H1 (cell line): Measurements from ENCODE around the gene CDH22. TPM values are rescaled to one million over a fixed set of nuclear protein-coding genes. Genes with fewer than 3 reads are reported as not detected.

ENCODE experiments used
- CTCF ChIA-PET: fragments of 300-600 bp; sonication (Branson Sonifier 250); formaldehyde crosslinking; loops from one replicate; lab custom pipeline; 2021; ENCODE audit not compliant: partially characterized antibody; lab: Charles Lee
- POLR2A ChIA-PET: fragments of 300-600 bp; sonication (Branson Sonifier 250); formaldehyde crosslinking; loops from one replicate; lab custom pipeline; 2021; ENCODE audit warnings: inconsistent platforms; ENCODE audit not compliant: partially characterized antibody; lab: Charles Lee
- DNase-seq, 2 experiments: peaks; one replicate each; pipeline versions ENCODE4 v3.0.0 to v3.0.0-alpha.2; 2010 to 2022; ENCODE audit warnings: low spot score in 2 of 2, low read depth in 1 of 2, mixed read lengths in 1 of 2
- FAIRE-seq: peaks from 2 replicates; lab custom pipeline; 2011; peaks lifted over from hg19 to GRCh38; lab: Jason Lieb, UNC
- H2AFZ ChIP-seq: 2 replicates; pipeline ENCODE4 v1.8.1; 2012; ENCODE audit warnings: low read length, inconsistent platforms
- H2AK5ac ChIP-seq: 2 replicates; pipeline ENCODE4 v1.6.1; 2013; ENCODE audit warnings: low read depth, low read length
- H2BK120ac ChIP-seq: replicated peaks from 2 replicates; pipeline ENCODE3; 2013; ENCODE audit warnings: low read depth, low read length, inconsistent platforms
- H2BK12ac ChIP-seq: 2 replicates; pipeline ENCODE4 v1.6.1; 2013; ENCODE audit warnings: low read depth, low read length
- H2BK15ac ChIP-seq: 2 replicates; pipeline ENCODE4 v1.6.1; 2013; ENCODE audit warnings: low read length
- H2BK20ac ChIP-seq: 2 replicates; pipeline ENCODE4 v1.6.1; 2013; ENCODE audit warnings: low read length
- H2BK5ac ChIP-seq: 2 replicates; pipeline ENCODE4 v1.6.1; 2013; ENCODE audit warnings: low read depth, low read length
- H3K14ac ChIP-seq: 2 replicates; pipeline ENCODE4 v1.6.1; 2013; ENCODE audit warnings: inconsistent platforms; ENCODE audit not compliant: insufficient read length
- H3K18ac ChIP-seq: 2 replicates; pipeline ENCODE4 v1.6.1; 2013; ENCODE audit warnings: low read length; ENCODE audit errors: extremely low read depth
- H3K23ac ChIP-seq: 2 replicates; pipeline ENCODE4 v1.6.1; 2013; ENCODE audit warnings: inconsistent platforms; ENCODE audit not compliant: insufficient read length
- H3K23me2 ChIP-seq: 2 replicates; pipeline ENCODE4 v1.6.1; 2013; ENCODE audit warnings: low read depth, low read length
- H3K27ac ChIP-seq: 2 replicates; pipeline ENCODE4 v1.6.1; 2011; ENCODE audit warnings: low read depth, low read length, inconsistent platforms
- H3K27me3 ChIP-seq, 4 experiments: replicated peaks in 1 of 4; 1 replicate in 1 of 4; 2 replicates in 3 of 4; pipeline versions ENCODE4 v1.6.1 to v1.8.1; 2011 to 2013; ENCODE audit warnings: low read length in 3 of 4, mild to moderate bottlenecking in 3 of 4, inconsistent platforms in 2 of 4, mixed read lengths in 2 of 4, moderate library complexity in 1 of 4; ENCODE audit not compliant: control insufficient read depth in 3 of 4, insufficient read depth in 3 of 4; ENCODE audit errors: extremely low read depth in 1 of 4
- H3K36me3 ChIP-seq, 4 experiments: 2 replicates each; pipeline versions ENCODE4 v1.6.1 to v1.8.1; 2011 to 2013; ENCODE audit warnings: mild to moderate bottlenecking in 4 of 4, low read length in 3 of 4, moderate library complexity in 2 of 4, control low read depth in 1 of 4, inconsistent platforms in 1 of 4; ENCODE audit not compliant: insufficient read depth in 4 of 4, control insufficient read depth in 2 of 4
- H3K4ac ChIP-seq: replicated peaks from 2 replicates; pipeline ENCODE3; 2013; ENCODE audit warnings: low read length, low read depth, mixed read lengths, inconsistent platforms; ENCODE audit not compliant: insufficient read length
- H3K4me1 ChIP-seq, 4 experiments: replicated peaks in 1 of 4; 1 replicate in 1 of 4; 2 replicates in 3 of 4; pipeline versions ENCODE4 v1.6.1 to v1.8.1; 2011 to 2013; ENCODE audit warnings: low read length in 3 of 4, inconsistent platforms in 2 of 4, mixed read lengths in 1 of 4; ENCODE audit not compliant: insufficient read depth in 4 of 4, control insufficient read depth in 3 of 4
- H3K4me2 ChIP-seq, 2 experiments: 2 replicates each; pipeline versions ENCODE4 v1.6.1 to v1.8.1; 2011 to 2013; ENCODE audit warnings: low read depth in 2 of 2, low read length in 2 of 2, control low read depth in 1 of 2, inconsistent platforms in 1 of 2, mild to moderate bottlenecking in 1 of 2; ENCODE audit not compliant: insufficient read depth in 1 of 2
- H3K4me3 ChIP-seq, 4 experiments: fragments of 200-600, 300-600 bp in 1 of 4; sonication (generic), shearing (Covaris generic), sonication (Bioruptor Twin) in 1 of 4; 2 replicates each; pipeline versions ENCODE4 v1.5.1 to v1.8.1; 2011 to 2016; ENCODE audit warnings: low read length in 4 of 4, low read depth in 3 of 4, control low read depth in 2 of 4, inconsistent platforms in 2 of 4, mild to moderate bottlenecking in 2 of 4, mixed read lengths in 1 of 4, moderate library complexity in 1 of 4; ENCODE audit not compliant: insufficient read depth in 2 of 4; ENCODE audit errors: extremely low read depth in 1 of 4
- H3K56ac ChIP-seq: replicated peaks from 2 replicates; pipeline ENCODE3; 2013; ENCODE audit warnings: low read depth, mild to moderate bottlenecking, mixed read lengths, low read length, inconsistent platforms; ENCODE audit not compliant: insufficient read length
- H3K79me1 ChIP-seq: 2 replicates; pipeline ENCODE4 v1.6.1; 2013; ENCODE audit warnings: low read depth, low read length, control low read depth
- H3K79me2 ChIP-seq, 2 experiments: 2 replicates each; pipeline versions ENCODE4 v1.6.1 to v1.8.1; 2012 to 2013; ENCODE audit warnings: low read length in 2 of 2, mild to moderate bottlenecking in 2 of 2, inconsistent platforms in 1 of 2; ENCODE audit not compliant: insufficient read depth in 2 of 2, control insufficient read depth in 1 of 2
- H3K9ac ChIP-seq, 4 experiments: replicated peaks in 1 of 4; 1 replicate in 1 of 4; 2 replicates in 3 of 4; pipeline versions ENCODE4 v1.6.1 to v1.8.1; 2011 to 2013; ENCODE audit warnings: low read depth in 3 of 4, low read length in 3 of 4, control low read depth in 2 of 4, mild to moderate bottlenecking in 2 of 4, moderate library complexity in 2 of 4, inconsistent platforms in 1 of 4; ENCODE audit errors: extremely low read depth in 1 of 4
- H3K9me3 ChIP-seq, 2 experiments: 2 replicates each; pipeline versions ENCODE4 v1.6.1 to v1.8.1; 2012 to 2013; ENCODE audit warnings: mild to moderate bottlenecking in 2 of 2, moderate library complexity in 2 of 2, control low read depth in 1 of 2, inconsistent platforms in 1 of 2, low read depth in 1 of 2, low read length in 1 of 2, mixed read lengths in 1 of 2; ENCODE audit not compliant: insufficient read depth in 2 of 2
- H4K20me1 ChIP-seq, 2 experiments: replicated peaks in 1 of 2; 2 replicates each; pipeline versions ENCODE3 to v1.8.1; 2011 to 2013; ENCODE audit warnings: inconsistent platforms in 2 of 2, low read length in 2 of 2, mild to moderate bottlenecking in 1 of 2; ENCODE audit not compliant: insufficient read depth in 2 of 2, control insufficient read depth in 1 of 2
- H4K5ac ChIP-seq: 2 replicates; pipeline ENCODE4 v1.6.1; 2013; ENCODE audit warnings: low read length, low read depth, mixed read lengths, inconsistent platforms; ENCODE audit not compliant: insufficient read length
- H4K8ac ChIP-seq: 2 replicates; pipeline ENCODE4 v1.8.0; 2013; ENCODE audit warnings: mild to moderate bottlenecking, moderate library complexity, low read length, inconsistent platforms; ENCODE audit not compliant: insufficient read depth; ENCODE audit errors: extremely low read depth
- H4K91ac ChIP-seq: replicated peaks from 2 replicates; pipeline ENCODE3; 2013; ENCODE audit warnings: low read length, mixed read lengths, inconsistent platforms; ENCODE audit not compliant: insufficient read length
- BRCA1 ChIP-seq: IDR thresholded peaks from 2 replicates; pipeline ENCODE4 v1.6.1; 2012; ENCODE audit warnings: low read depth, low read length, improper control_type of control experiment
- CHD1 ChIP-seq: IDR thresholded peaks from 2 replicates; pipeline ENCODE4 v1.6.1; 2012; ENCODE audit warnings: low read depth, low read length, improper control_type of control experiment
- EZH2 ChIP-seq: fragments of 200-600 bp; sonication (generic); IDR thresholded peaks from 2 replicates; pipeline ENCODE4 v1.7.1; 2012; ENCODE audit warnings: low read depth, mild to moderate bottlenecking, moderate library complexity, low read length, inconsistent platforms; ENCODE audit not compliant: severe bottlenecking
- KDM1A ChIP-seq: fragments of 200-600, 300-600 bp; sonication (generic); IDR thresholded peaks from 2 replicates; pipeline ENCODE4 v1.7.1; 2016; ENCODE audit warnings: mild to moderate bottlenecking, low read length, borderline replicate concordance
- MAFK ChIP-seq: IDR thresholded peaks from 2 replicates; pipeline ENCODE4 v1.6.1; 2012; ENCODE audit warnings: low read depth, mild to moderate bottlenecking, improper control_type of control experiment, low read length
- NANOG ChIP-seq: IDR thresholded peaks from 2 replicates; pipeline ENCODE4 v1.6.1; 2011; ENCODE audit warnings: low read length, low read depth, mild to moderate bottlenecking, inconsistent platforms; ENCODE audit not compliant: insufficient read depth, poor library complexity, severe bottlenecking
- NRF1 ChIP-seq: IDR thresholded peaks from 2 replicates; pipeline ENCODE4 v1.6.1; 2011; ENCODE audit warnings: mild to moderate bottlenecking, low read depth, low read length, improper control_type of control experiment
- POU5F1 ChIP-seq: IDR thresholded peaks from 2 replicates; pipeline ENCODE4 v1.6.1; 2011; ENCODE audit warnings: low read depth, mild to moderate bottlenecking, low read length, moderate library complexity
- RNF2 ChIP-seq: fragments of 200-900, 300-1000 bp; sonication (generic); IDR thresholded peaks from 2 replicates; pipeline ENCODE4 v1.7.1; 2016; ENCODE audit warnings: borderline replicate concordance, low read depth, mild to moderate bottlenecking, antibody characterized with exemption, low read length; ENCODE audit not compliant: poor library complexity, severe bottlenecking; ENCODE audit errors: missing control alignments
- RXRA ChIP-seq: IDR thresholded peaks from 2 replicates; pipeline ENCODE4 v1.6.1; 2011; ENCODE audit warnings: low read depth, mild to moderate bottlenecking, low read length, moderate library complexity; ENCODE audit not compliant: insufficient read depth
- SIN3A ChIP-seq, 2 experiments: IDR thresholded peaks in 1 of 2; conservative IDR thresholded peaks in 1 of 2; 2 replicates each; pipeline ENCODE4 v1.6.1; 2011 to 2012; ENCODE audit warnings: low read length in 2 of 2, improper control_type of control experiment in 1 of 2, low read depth in 1 of 2, mild to moderate bottlenecking in 1 of 2
- TAF1 ChIP-seq: IDR thresholded peaks from 2 replicates; pipeline ENCODE4 v1.6.1; 2011; ENCODE audit warnings: mild to moderate bottlenecking, low read depth, low read length
- TCF12 ChIP-seq: IDR thresholded peaks from 2 replicates; pipeline ENCODE4 v1.6.1; 2011; ENCODE audit warnings: low read depth, mild to moderate bottlenecking, low read length
- TEAD4 ChIP-seq: IDR thresholded peaks from 2 replicates; pipeline ENCODE4 v1.6.1; 2012; ENCODE audit warnings: low read depth, low read length, inconsistent platforms, mixed read lengths
- WGBS, 2 experiments: shearing (Covaris generic) in 1 of 2; methylation state at CpG; one replicate each; pipeline versions ENCODE4 v1.1.6 to v1.1.7; 2013 to 2015; ENCODE audit warnings: low lambda C conversion rate in 2 of 2, mixed read lengths in 2 of 2, inconsistent platforms in 1 of 2, low coverage in 1 of 2, missing lambda C conversion rate in 1 of 2; ENCODE audit not compliant: insufficient replicate concordance in 2 of 2, insufficient coverage in 1 of 2, insufficient read length in 1 of 2; ENCODE audit errors: extremely low coverage in 1 of 2, missing lambda C conversion rate in 1 of 2; 5-methylcytosine and 5-hydroxymethylcytosine counted together
- polyA plus RNA-seq, 7 experiments: library from polyadenylated mRNA; depleted of rRNA in 3 of 7; stranded (reverse) in 5 of 7; unstranded in 2 of 7; fragments of >200 nt in 5 of 7; fragments of 200-250 nt in 2 of 7; gene quantifications; 1 replicate in 5 of 7; 2 replicates in 1 of 7; 4 replicates in 1 of 7; pipeline versions ENCODE4 v1.2.1 to v1.2.3, GENCODE V29; 2011 to 2013; ENCODE audit warnings: missing spikeins in 2 of 7, mixed read lengths in 2 of 7
- total RNA-seq: library from RNA; stranded (reverse); fragmentation: NEBNext Ultra II Directional; extraction: Animal tissue kit (Norgen Biotek cat#: 25700); gene quantifications from 2 replicates; pipeline ENCODE4 v1.2.1, GENCODE V29; 2021

CDH22 gene
- total and polyA plus RNA-seq, 2 of the 8 experiments (the other 6 are each of a cell fraction or from before 2014, with no cell fraction given), result 0.35 to 0.39 TPM

DNA sequence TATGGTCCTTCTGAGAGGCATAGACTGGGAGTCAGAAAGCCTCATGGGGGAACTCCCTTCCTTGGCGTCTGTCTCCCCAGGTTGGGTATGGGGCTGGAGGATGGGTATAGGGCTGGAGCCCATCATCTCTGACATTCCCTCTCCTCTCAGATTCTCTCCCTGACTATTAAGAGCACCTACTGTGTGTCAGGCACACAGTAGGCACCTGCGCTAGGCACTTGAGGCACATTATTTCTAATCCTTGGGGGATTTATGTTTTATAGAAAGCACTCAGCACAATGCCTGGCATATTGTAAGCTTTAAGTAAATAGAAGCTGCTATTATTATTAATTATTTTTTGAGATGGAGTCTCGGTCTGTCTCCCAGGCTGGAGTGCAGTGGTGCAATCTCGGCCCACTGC lies 113.9 kb downstream of the CDH22 start:
- H4K5ac ChIP-seq, result no peak overlapping the region
- peaks cover 0 to 6% (median 0%) of the 10 kb centered on the region in 4 experiments; a peak in 1 of 7 replicates for H3K27me3 ChIP-seq
- H3K36me3 ChIP-seq, result no peaks in the 10 kb centered on the region
- H2AK5ac ChIP-seq, result no peak overlapping the region
- no peak for TF ChIP-seq MAFK
- no peak for TF ChIP-seq NRF1
- TF ChIP-seq NANOG, result no peak
- TF ChIP-seq RNF2, result no peak
- no peak for TF ChIP-seq BRCA1
- no peak for TF ChIP-seq KDM1A
- no peak for TF ChIP-seq EZH2
- no peak for TF ChIP-seq TEAD4
- TF ChIP-seq RXRA, result no peak
- TF ChIP-seq TCF12, result no peak
- TF ChIP-seq POU5F1, result no peak
- no peak for TF ChIP-seq CHD1
- TF ChIP-seq SIN3A (conservative IDR thresholded peaks at IDR 0.05 in 1 of 2, IDR thresholded peaks at IDR 0.05 in 1 of 2; ENCODE audit: low read depth in 1 of 2, low read length in 2 of 2), result no peak
- TF ChIP-seq TAF1, result no peak
- TF ChIP-seq, all 59 proteins: peak for 0
- Histone ChIP-seq H2BK20ac (no peak overlapping the region), H3K9ac (no peak overlapping the region), H3K4me1 (peaks cover 0 to 11% (median 5%) of the 10 kb centered on the region in 4 experiments; a peak in 5 of 7 replicates), H3K4ac (no peak overlapping the region), H3K56ac (no peak overlapping the region), H3K4me2 (no peak overlapping the region), H3K27ac (no peak overlapping the region), H3K23me2 (peaks cover 5% of the 10 kb centered on the region), H3K14ac (no peak overlapping the region), H2BK5ac (no peak overlapping the region), H3K18ac (no peak overlapping the region), H4K91ac (no peak overlapping the region), H2BK120ac (no peak overlapping the region), H2AFZ (no peak overlapping the region), H2BK12ac (no peak overlapping the region), H2BK15ac (no peak overlapping the region), H3K79me2 (no peaks in the 10 kb centered on the region), H4K8ac (no peak overlapping the region), H3K4me3 (no peak overlapping the region), H3K9me3 (no peaks in the 10 kb centered on the region), H4K20me1 (no peaks in the 10 kb centered on the region), H3K79me1 (no peaks in the 10 kb centered on the region), H3K23ac (no peak overlapping the region)
- ChIA-PET CTCF (no interaction called here), POLR2A (no interaction called here)
- WGBS, 2 experiments, result 93% methylated on average over 4 of the region's 4 CpGs; no CpG with 5 or more reads in 1 of the 2 experiments
- DNase-seq (no peak), FAIRE-seq (no peak)
